ENCODE results near the gene PHF19. TPM values are rescaled to one million over a fixed set of nuclear protein-coding genes. Genes with fewer than 3 reads are reported as not detected.

PHF19 gene
- polyA plus RNA-seq, 2 of the 4 experiments (the other 2 are of a cell fraction) = 50.7 to 102 TPM

DNA sequence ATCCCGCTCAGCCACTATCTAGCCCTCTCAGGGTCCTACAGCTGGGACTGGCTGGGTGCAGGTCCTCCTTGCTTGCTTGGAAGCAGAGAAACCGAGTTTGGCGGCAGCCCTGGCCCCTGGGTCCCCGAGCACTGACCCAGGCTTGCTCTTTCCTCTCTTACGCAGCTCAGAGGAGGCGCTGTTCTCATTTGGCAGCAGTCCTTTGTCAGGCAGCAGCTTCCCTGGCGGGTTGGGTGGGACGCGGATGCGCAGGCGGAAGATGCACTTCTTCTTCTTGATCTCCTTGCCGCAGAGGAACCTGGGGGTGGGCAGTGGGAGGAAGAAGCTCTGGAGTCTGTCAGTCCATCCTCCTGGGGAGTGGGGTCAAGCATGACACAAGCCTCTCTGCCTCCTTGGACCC, 14.5 kb downstream of the PHF19 start:
- TF ChIP-seq EP300 (IDR thresholded peaks at IDR 0.05) (no peak), CBX2 (IDR thresholded peaks at IDR 0.05; ENCODE audit: borderline replicate concordance, low read depth) (no peak), ZFP36 (IDR thresholded peaks at IDR 0.05; ENCODE audit: borderline replicate concordance, partially characterized antibody) (no peak), CHD2 (IDR thresholded peaks at IDR 0.05; ENCODE audit: low read length, partially characterized antibody) (no peak), NR3C1 (IDR thresholded peaks at IDR 0.05) (no peak), RNF2 (IDR thresholded peaks at IDR 0.05; ENCODE audit: borderline replicate concordance, low read depth) (no peak), HDAC2 (IDR thresholded peaks at IDR 0.05) (no peak), FOSL2 (IDR thresholded peaks at IDR 0.05) (no peak), FOSL2 (CRISPR knock-in tag; IDR thresholded peaks at IDR 0.05) (no peak), POLR2A (IDR thresholded peaks at IDR 0.05; ENCODE audit: low read length) (no peak), SREBF2 (IDR thresholded peaks at IDR 0.05) (no peak), MAX (IDR thresholded peaks at IDR 0.05) (no peak), FOXS1 (CRISPR knock-in tag; IDR thresholded peaks at IDR 0.05) (no peak), JUN (IDR thresholded peaks at IDR 0.05) (no peak), ZC3H11A (IDR thresholded peaks at IDR 0.05) (no peak), ZSCAN20 (CRISPR knock-in tag; IDR thresholded peaks at IDR 0.05) (no peak), BHLHE40 (IDR thresholded peaks at IDR 0.05; ENCODE audit: low read depth, low read length) (no peak), GATA3 (IDR thresholded peaks at IDR 0.05; ENCODE audit: borderline replicate concordance) (no peak)
- TF ChIP-seq, protein P1, sequence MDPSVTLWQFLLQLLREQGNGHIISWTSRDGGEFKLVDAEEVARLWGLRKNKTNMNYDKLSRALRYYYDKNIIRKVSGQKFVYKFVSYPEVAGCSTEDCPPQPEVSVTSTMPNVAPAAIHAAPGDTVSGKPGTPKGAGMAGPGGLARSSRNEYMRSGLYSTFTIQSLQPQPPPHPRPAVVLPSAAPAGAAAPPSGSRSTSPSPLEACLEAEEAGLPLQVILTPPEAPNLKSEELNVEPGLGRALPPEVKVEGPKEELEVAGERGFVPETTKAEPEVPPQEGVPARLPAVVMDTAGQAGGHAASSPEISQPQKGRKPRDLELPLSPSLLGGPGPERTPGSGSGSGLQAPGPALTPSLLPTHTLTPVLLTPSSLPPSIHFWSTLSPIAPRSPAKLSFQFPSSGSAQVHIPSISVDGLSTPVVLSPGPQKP (IDR thresholded peaks at IDR 0.05; ENCODE audit: low read depth, low read length) = no peak
- FAIRE-seq (no peak), DNase-seq (ENCODE audit: low read depth in 1 of 2, low spot score in 1 of 2) (no peak), ATAC-seq (no peak)
- Histone ChIP-seq H3K9me3 (no peaks in the 10 kb centered on the region), H3K4me1 (no peaks in the 10 kb centered on the region), H3K4me2 (no peak overlapping the region), H3K27ac (no peak overlapping the region), H3K4me3 (no peak overlapping the region)
- POLR2A ChIA-PET = no interaction called here
- CTCF ChIA-PET = interaction anchor here (0.5 to 1.3 kb wide), 3 partner anchors 26 to 507 kb away, joined by 3 read pairs; no protein-coding TSS in a partner anchor
- WGBS (ENCODE audit: missing lambda C conversion rate) = 97% methylated on average over 12 of the region's 12 CpGs

- H3K27ac ChIP-seq = no peak overlapping the region
- no peak overlapping the region for H3K4me2 ChIP-seq
- ChIA-PET CTCF (interaction anchor here (0.6 to 1.3 kb wide), 2 partner anchors 74 to 106 kb away, joined by 3 read pairs; no protein-coding TSS in a partner anchor), POLR2A (no interaction called here)
- WGBS (ENCODE audit: missing lambda C conversion rate) = 93% methylated on average over 6 of the region's 6 CpGs
- no peaks in the 10 kb centered on the region for H3K9me3 ChIP-seq
- TF ChIP-seq MAFK (IDR thresholded peaks at IDR 0.05; ENCODE audit: partially characterized antibody) = no peak
- no peak for TF ChIP-seq CEBPB (IDR thresholded peaks at IDR 0.05)
- no peak for TF ChIP-seq JUNB (IDR thresholded peaks at IDR 0.05)
- no peak for TF ChIP-seq RARB (CRISPR knock-in tag; IDR thresholded peaks at IDR 0.05)
- TF ChIP-seq HOXB5 (CRISPR knock-in tag; IDR thresholded peaks at IDR 0.05) = no peak
- TF ChIP-seq HES2 (IDR thresholded peaks at IDR 0.05) = no peak
- TF ChIP-seq, protein P2, sequence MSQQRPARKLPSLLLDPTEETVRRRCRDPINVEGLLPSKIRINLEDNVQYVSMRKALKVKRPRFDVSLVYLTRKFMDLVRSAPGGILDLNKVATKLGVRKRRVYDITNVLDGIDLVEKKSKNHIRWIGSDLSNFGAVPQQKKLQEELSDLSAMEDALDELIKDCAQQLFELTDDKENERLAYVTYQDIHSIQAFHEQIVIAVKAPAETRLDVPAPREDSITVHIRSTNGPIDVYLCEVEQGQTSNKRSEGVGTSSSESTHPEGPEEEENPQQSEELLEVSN (IDR thresholded peaks at IDR 0.05; ENCODE audit: borderline replicate concordance, low read depth) = no peak
- TF ChIP-seq FOSL2 (IDR thresholded peaks at IDR 0.05) = no peak
- TF ChIP-seq FOSL2 (CRISPR knock-in tag; IDR thresholded peaks at IDR 0.05) = no peak
- no peak for TF ChIP-seq KDM1A (IDR thresholded peaks at IDR 0.05; ENCODE audit: low read depth)
- no peak for TF ChIP-seq EHMT2 (IDR thresholded peaks at IDR 0.05; ENCODE audit: low read depth)
- TF ChIP-seq SREBF2 (IDR thresholded peaks at IDR 0.05) = no peak
- TF ChIP-seq RNF2 (IDR thresholded peaks at IDR 0.05; ENCODE audit: borderline replicate concordance, low read depth) = no peak
- no peak for TF ChIP-seq MYC (IDR thresholded peaks at IDR 0.05; ENCODE audit: borderline replicate concordance, low read length)
- no peak for TF ChIP-seq HDAC2 (IDR thresholded peaks at IDR 0.05)
- TF ChIP-seq CHD2 (IDR thresholded peaks at IDR 0.05; ENCODE audit: low read length, partially characterized antibody) = no peak
- ATAC-seq = no peak
- DNase-seq (ENCODE audit: low read depth in 1 of 2, low spot score in 1 of 2) = no peak
- no peaks in the 10 kb centered on the region for H3K4me1 ChIP-seq
- no peak for FAIRE-seq
- H3K4me3 ChIP-seq = no peak overlapping the region
Observed at GRCh38 chr9:120861935-120862334, 15.1 kb downstream of the PHF19 start.
